Measurements from ENCODE around the gene AGTPBP1. TPM values are rescaled to one million over a fixed set of nuclear protein-coding genes. Genes with fewer than 3 reads are reported as not detected.

The AGTPBP1 gene
- total and polyA plus RNA-seq, 3 experiments from 2014 or later = 27.5 to 35.5 (median 30.2) TPM

GRCh38 chr9:85533538-85533937 lies 208.2 kb downstream of the AGTPBP1 start:
- Histone ChIP-seq H3K27me3 (ENCODE audit: insufficient read depth, low read length, poor library complexity, severe bottlenecking) (no peaks in the 10 kb centered on the region), H3K4me1 (ENCODE audit: insufficient read depth, low read length) (no peaks in the 10 kb centered on the region), H3K4me3 (ENCODE audit: low read length) (no peak overlapping the region), H3K27ac (ENCODE audit: low read depth, low read length) (no peak overlapping the region), H3K36me3 (ENCODE audit: insufficient read depth, low read length) (no peaks in the 10 kb centered on the region), H3K9me3 (ENCODE audit: low read length) (no peaks in the 10 kb centered on the region)
- H3K4me3 Mint-ChIP-seq = no peak overlapping the region
- CTCF ChIA-PET = no interaction called here
- no peaks in the 10 kb centered on the region for H3K4me1 Mint-ChIP-seq
- H3K9me3 Mint-ChIP-seq = no peaks in the 10 kb centered on the region
- H3K36me3 Mint-ChIP-seq = peaks cover 0 to 1% (median 0%) of the 10 kb centered on the region in 3 donors
- POLR2A ChIA-PET = no interaction called here
- no peak overlapping the region for H3K27ac Mint-ChIP-seq
- no peaks in the 10 kb centered on the region for H3K27me3 Mint-ChIP-seq
- DNase-seq = no peak

- peaks cover 0 to 4% (median 0%) of the 10 kb centered on the region in 3 donors for H3K4me1 Mint-ChIP-seq
- no peak overlapping the region for H3K27ac Mint-ChIP-seq
- Histone ChIP-seq H3K9me3 (ENCODE audit: low read length) (no peaks in the 10 kb centered on the region), H3K27me3 (ENCODE audit: insufficient read depth, low read length, poor library complexity, severe bottlenecking) (no peaks in the 10 kb centered on the region), H3K4me1 (ENCODE audit: insufficient read depth, low read length) (no peaks in the 10 kb centered on the region), H3K27ac (ENCODE audit: low read depth, low read length) (no peak overlapping the region), H3K36me3 (ENCODE audit: insufficient read depth, low read length) (no peaks in the 10 kb centered on the region), H3K4me3 (ENCODE audit: low read length) (no peak overlapping the region)
- CTCF ChIA-PET = no interaction called here
- H3K36me3 Mint-ChIP-seq = peaks cover 0 to 1% (median 0%) of the 10 kb centered on the region in 3 donors
- peaks cover 5 to 13% of the 10 kb centered on the region in 2 donors for H3K27me3 Mint-ChIP-seq
- DNase-seq = no peak
- H3K9me3 Mint-ChIP-seq = no peaks in the 10 kb centered on the region
- H3K4me3 Mint-ChIP-seq = no peak overlapping the region
- POLR2A ChIA-PET = no interaction called here
Measured at GRCh38 chr9:85530721-85531120, 211.0 kb downstream of the AGTPBP1 start.

DNA sequence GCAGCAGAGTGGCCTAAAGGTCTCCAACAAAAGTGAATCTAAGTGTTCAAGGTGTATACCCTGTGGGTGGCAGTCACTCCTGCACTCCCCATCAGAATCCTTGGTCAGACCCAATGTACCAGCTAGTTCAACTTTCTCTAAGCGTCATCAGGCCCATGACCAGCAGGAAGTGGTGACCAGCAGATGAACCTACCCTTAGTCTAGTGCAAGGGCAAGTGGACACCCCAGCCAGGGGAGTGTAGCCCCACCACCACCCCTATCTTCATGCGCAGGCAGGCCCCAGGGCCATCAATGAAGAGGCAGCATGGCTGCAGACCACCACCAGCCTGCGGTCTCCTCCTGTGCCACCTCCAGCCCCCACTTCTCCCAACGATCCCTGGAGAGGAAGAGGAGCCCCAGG lies 213.1 kb downstream of the AGTPBP1 start:
- H3K27ac Mint-ChIP-seq = no peak overlapping the region
- no peak overlapping the region for H3K4me3 Mint-ChIP-seq
- peaks cover 0 to 4% (median 0%) of the 10 kb centered on the region in 3 donors for H3K4me1 Mint-ChIP-seq
- H3K27ac ChIP-seq (ENCODE audit: low read depth, low read length) = no peak overlapping the region
- POLR2A ChIA-PET = no interaction called here
- no peak overlapping the region for H3K4me3 ChIP-seq (ENCODE audit: low read length)
- no peaks in the 10 kb centered on the region for H3K9me3 Mint-ChIP-seq
- no peaks in the 10 kb centered on the region for H3K36me3 ChIP-seq (ENCODE audit: insufficient read depth, low read length)
- H3K36me3 Mint-ChIP-seq = peaks cover 0 to 1% (median 0%) of the 10 kb centered on the region in 3 donors
- no peaks in the 10 kb centered on the region for H3K27me3 ChIP-seq (ENCODE audit: insufficient read depth, low read length, poor library complexity, severe bottlenecking)
- H3K27me3 Mint-ChIP-seq = peaks cover 25 to 26% of the 10 kb centered on the region in 2 donors
- H3K9me3 ChIP-seq (ENCODE audit: low read length) = no peaks in the 10 kb centered on the region
- DNase-seq = no peak
- CTCF ChIA-PET = no interaction called here
- H3K4me1 ChIP-seq (ENCODE audit: insufficient read depth, low read length) = no peaks in the 10 kb centered on the region

- no peak for DNase-seq
- Histone ChIP-seq H3K9me3 (ENCODE audit: low read length) (no peaks in the 10 kb centered on the region), H3K27ac (ENCODE audit: low read depth, low read length) (no peak overlapping the region), H3K4me1 (ENCODE audit: insufficient read depth, low read length) (no peaks in the 10 kb centered on the region), H3K4me3 (ENCODE audit: low read length) (no peak overlapping the region), H3K27me3 (ENCODE audit: insufficient read depth, low read length, poor library complexity, severe bottlenecking) (no peaks in the 10 kb centered on the region), H3K36me3 (ENCODE audit: insufficient read depth, low read length) (no peaks in the 10 kb centered on the region)
- H3K36me3 Mint-ChIP-seq = peaks cover 0 to 1% (median 0%) of the 10 kb centered on the region in 3 donors
- no peaks in the 10 kb centered on the region for H3K9me3 Mint-ChIP-seq
- H3K4me3 Mint-ChIP-seq = no peak overlapping the region
- H3K27me3 Mint-ChIP-seq = peaks cover 25 to 29% of the 10 kb centered on the region in 2 donors
- ChIA-PET POLR2A (no interaction called here), CTCF (no interaction called here)
- peaks cover 0 to 4% (median 2%) of the 10 kb centered on the region in 3 donors for H3K4me1 Mint-ChIP-seq
- H3K27ac Mint-ChIP-seq = peak overlapping the region in 1 of 8 donors; percentile 72
Measured at GRCh38 chr9:85528142-85528541, 213.6 kb downstream of the AGTPBP1 start.

DNA sequence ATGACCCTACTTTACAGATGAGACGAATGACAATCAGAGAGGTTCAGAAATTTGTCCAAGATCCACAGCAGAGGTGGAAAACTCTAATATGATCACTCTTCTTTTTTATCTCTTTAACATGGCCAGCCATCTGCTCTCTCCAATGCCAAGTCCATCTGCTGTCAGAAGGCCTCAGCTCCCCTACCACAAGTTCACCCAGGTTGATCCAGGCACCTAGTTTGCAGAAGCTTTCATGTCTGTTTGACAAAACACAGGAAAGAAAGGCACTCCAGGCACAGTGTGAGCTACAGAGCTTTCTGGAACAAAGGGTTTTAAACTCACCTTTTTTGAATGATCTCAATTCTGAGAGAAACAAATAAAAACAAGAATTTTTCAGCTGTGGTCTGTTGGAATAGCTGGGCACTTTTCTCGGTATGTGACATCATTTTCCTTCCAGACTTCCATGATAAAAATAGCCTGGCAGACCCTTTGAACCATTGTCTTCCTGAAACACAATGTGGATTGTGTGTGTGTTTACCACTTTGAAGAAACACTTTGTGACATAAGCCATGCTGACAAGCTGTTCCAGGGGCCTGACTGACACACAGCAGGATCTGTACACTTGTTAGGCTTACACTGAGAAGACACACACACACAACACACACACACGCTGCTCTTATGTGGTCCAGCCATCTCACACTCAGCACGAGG lies 214.3 kb downstream of the AGTPBP1 start:
- ChIA-PET CTCF (no interaction called here), POLR2A (no interaction called here)
- no peaks in the 10 kb centered on the region for H3K36me3 ChIP-seq (ENCODE audit: insufficient read depth, low read length)
- peaks cover 25 to 33% of the 10 kb centered on the region in 2 donors for H3K27me3 Mint-ChIP-seq
- H3K27ac Mint-ChIP-seq = no peak overlapping the region
- no peak overlapping the region for H3K4me3 ChIP-seq (ENCODE audit: low read length)
- H3K4me1 Mint-ChIP-seq = peaks cover 4 to 7% (median 5%) of the 10 kb centered on the region in 3 donors
- H3K9me3 Mint-ChIP-seq = no peaks in the 10 kb centered on the region
- H3K27ac ChIP-seq (ENCODE audit: low read depth, low read length) = no peak overlapping the region
- no peak overlapping the region for H3K4me3 Mint-ChIP-seq
- H3K27me3 ChIP-seq (ENCODE audit: insufficient read depth, low read length, poor library complexity, severe bottlenecking) = no peaks in the 10 kb centered on the region
- H3K36me3 Mint-ChIP-seq = peaks cover 0 to 1% (median 0%) of the 10 kb centered on the region in 3 donors
- H3K4me1 ChIP-seq (ENCODE audit: insufficient read depth, low read length) = no peaks in the 10 kb centered on the region
- H3K9me3 ChIP-seq (ENCODE audit: low read length) = no peaks in the 10 kb centered on the region
- no peak for DNase-seq

DNA sequence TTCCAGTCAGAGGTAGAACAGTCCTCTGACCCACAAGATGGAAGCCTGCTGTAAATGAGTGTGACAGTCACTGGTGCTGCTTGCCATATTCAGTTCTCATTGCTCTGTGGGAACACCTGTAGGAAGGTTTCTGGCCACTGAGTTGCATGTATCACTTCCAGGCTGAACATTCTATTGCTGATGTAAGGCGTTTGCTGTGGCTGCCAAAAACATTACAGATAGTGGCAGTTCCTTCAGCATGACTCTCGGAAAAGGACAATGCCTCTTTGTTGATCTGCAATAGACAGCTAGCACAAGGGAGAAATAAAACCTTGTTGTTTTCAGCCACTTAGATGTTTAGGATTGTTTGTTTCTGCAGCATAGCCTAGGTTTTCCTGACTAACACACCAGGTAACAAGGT lies 217.2 kb downstream of the AGTPBP1 start:
- peaks cover 37 to 56% of the 10 kb centered on the region in 2 donors for H3K27me3 Mint-ChIP-seq

GRCh38 chr9:85523202-85523601 lies 218.6 kb downstream of the AGTPBP1 start:
- no peak for DNase-seq

More for the DNA sequence above, 217.2 kb downstream of the AGTPBP1 start:
- ChIA-PET POLR2A (no interaction called here), CTCF (no interaction called here)
- Histone ChIP-seq H3K27me3 (ENCODE audit: insufficient read depth, low read length, poor library complexity, severe bottlenecking) (no peaks in the 10 kb centered on the region), H3K4me3 (ENCODE audit: low read length) (no peak overlapping the region), H3K36me3 (ENCODE audit: insufficient read depth, low read length) (no peaks in the 10 kb centered on the region), H3K4me1 (ENCODE audit: insufficient read depth, low read length) (no peaks in the 10 kb centered on the region), H3K9me3 (ENCODE audit: low read length) (no peaks in the 10 kb centered on the region), H3K27ac (ENCODE audit: low read depth, low read length) (no peak overlapping the region)
- Mint-ChIP-seq H3K4me3 (no peak overlapping the region), H3K27ac (no peak overlapping the region), H3K4me1 (peaks cover 8 to 12% (median 9%) of the 10 kb centered on the region in 3 donors), H3K36me3 (peaks cover 0 to 1% (median 0%) of the 10 kb centered on the region in 3 donors), H3K9me3 (no peaks in the 10 kb centered on the region)
- no peak for DNase-seq

GRCh38 chr9:85522459-85523092 lies 219.2 kb downstream of the AGTPBP1 start:
- Histone ChIP-seq H3K4me1 (ENCODE audit: insufficient read depth, low read length) (no peaks in the 10 kb centered on the region), H3K4me3 (ENCODE audit: low read length) (no peak overlapping the region), H3K36me3 (ENCODE audit: insufficient read depth, low read length) (no peaks in the 10 kb centered on the region), H3K27ac (ENCODE audit: low read depth, low read length) (no peak overlapping the region), H3K27me3 (ENCODE audit: insufficient read depth, low read length, poor library complexity, severe bottlenecking) (no peaks in the 10 kb centered on the region), H3K9me3 (ENCODE audit: low read length) (no peaks in the 10 kb centered on the region)
- H3K27ac Mint-ChIP-seq = peak overlapping the region in 1 of 8 donors; percentile 90
- ChIA-PET CTCF (no interaction called here), POLR2A (no interaction called here)
- no peaks in the 10 kb centered on the region for H3K36me3 Mint-ChIP-seq
- peaks cover 30 to 62% of the 10 kb centered on the region in 2 donors for H3K27me3 Mint-ChIP-seq
- DNase-seq = no peak
- no peaks in the 10 kb centered on the region for H3K9me3 Mint-ChIP-seq
- peak overlapping the region in 6 of 7 donors; percentile 37 to 76 (median 62) for H3K4me3 Mint-ChIP-seq
- peaks cover 8 to 12% (median 9%) of the 10 kb centered on the region in 3 donors for H3K4me1 Mint-ChIP-seq

More at GRCh38 chr9:85523202-85523601, 218.6 kb downstream of the AGTPBP1 start:
- Histone ChIP-seq H3K36me3 (ENCODE audit: insufficient read depth, low read length) (no peaks in the 10 kb centered on the region), H3K27ac (ENCODE audit: low read depth, low read length) (no peak overlapping the region), H3K4me3 (ENCODE audit: low read length) (no peak overlapping the region), H3K4me1 (ENCODE audit: insufficient read depth, low read length) (no peaks in the 10 kb centered on the region), H3K9me3 (ENCODE audit: low read length) (no peaks in the 10 kb centered on the region), H3K27me3 (ENCODE audit: insufficient read depth, low read length, poor library complexity, severe bottlenecking) (no peaks in the 10 kb centered on the region)
- Mint-ChIP-seq H3K27ac (no peak overlapping the region), H3K36me3 (no peaks in the 10 kb centered on the region), H3K9me3 (no peaks in the 10 kb centered on the region), H3K27me3 (peaks cover 36 to 59% of the 10 kb centered on the region in 2 donors), H3K4me1 (peaks cover 8 to 12% (median 9%) of the 10 kb centered on the region in 3 donors), H3K4me3 (peak overlapping the region in 2 of 7 donors; percentile 26 to 61)
- ChIA-PET CTCF (no interaction called here), POLR2A (no interaction called here)
